Pulmonary artery endothelial cell (primary cell): ENCODE measurements around the gene ABHD16A. TPM values are rescaled to one million over a fixed set of nuclear protein-coding genes. Genes with fewer than 3 reads are reported as not detected.
"Not testable (repeated sequence)": the region's sequence is repeated elsewhere in the genome, so short reads cannot be mapped to it uniquely, and the experiment has no call there.

ENCODE experiments used
- DNase-seq: peaks from one replicate; pipeline ENCODE4 v3.0.0-alpha.2; 2011; ENCODE audit warnings: low read depth, low spot score
- total RNA-seq: library from RNA; depleted of rRNA; stranded (reverse); fragments of >200 nt; gene quantifications from 2 replicates; pipeline ENCODE4 v1.2.3, GENCODE V29; 2014

The ABHD16A gene
- total RNA-seq, 1 donor from 2014 or later: 37.3 TPM

DNA sequence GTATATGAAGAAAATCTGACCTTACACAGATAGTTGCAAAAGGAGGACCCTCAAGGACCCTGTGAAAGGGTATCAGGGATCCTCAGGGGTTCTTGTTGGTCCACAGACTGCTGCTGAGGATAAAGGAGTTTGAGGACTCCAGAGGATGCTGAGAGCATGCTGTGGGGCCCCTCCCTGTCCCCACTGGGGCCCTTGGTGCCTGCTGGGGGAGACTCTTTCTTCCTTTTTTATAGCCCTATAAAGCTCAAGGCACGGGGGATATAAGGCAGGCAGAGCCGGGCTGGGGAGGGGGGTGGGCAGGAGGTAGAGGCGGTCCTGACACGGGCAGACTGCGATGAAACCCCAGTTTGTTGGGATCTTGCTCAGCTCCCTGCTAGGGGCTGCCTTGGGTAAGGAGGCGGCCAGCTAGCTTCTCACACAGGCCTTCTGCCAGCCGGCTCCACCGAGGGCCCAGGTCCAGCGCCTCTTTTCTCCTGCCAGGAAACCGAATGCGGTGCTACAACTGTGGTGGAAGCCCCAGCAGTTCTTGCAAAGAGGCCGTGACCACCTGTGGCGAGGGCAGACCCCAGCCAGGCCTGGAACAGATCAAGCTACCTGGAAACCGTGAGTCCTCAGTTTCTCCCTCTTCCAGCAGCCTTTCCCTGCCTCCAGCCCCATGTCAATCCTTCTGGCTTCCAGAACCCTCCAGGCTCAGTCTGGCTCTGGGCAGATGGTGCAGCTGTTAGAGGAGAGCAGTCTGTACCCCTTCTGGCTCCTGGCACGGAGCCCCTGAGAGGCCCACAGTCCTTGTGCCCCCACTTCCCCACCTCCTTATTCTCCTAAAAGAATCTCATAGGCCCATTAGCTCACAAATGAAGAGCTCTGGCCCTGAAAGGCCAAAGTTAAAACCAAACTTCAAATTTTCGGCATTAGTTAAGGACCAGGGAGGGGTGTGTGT lies 12.2 kb upstream of the ABHD16A start, which contains the start of gene LY6G6D:
Gene LY6G6D, plus strand, starts transcription at position 327 of the 937 bp plus-strand sequence. Its CDS starts 8 bp downstream, at position 335.
- no peak for DNase-seq

DNA sequence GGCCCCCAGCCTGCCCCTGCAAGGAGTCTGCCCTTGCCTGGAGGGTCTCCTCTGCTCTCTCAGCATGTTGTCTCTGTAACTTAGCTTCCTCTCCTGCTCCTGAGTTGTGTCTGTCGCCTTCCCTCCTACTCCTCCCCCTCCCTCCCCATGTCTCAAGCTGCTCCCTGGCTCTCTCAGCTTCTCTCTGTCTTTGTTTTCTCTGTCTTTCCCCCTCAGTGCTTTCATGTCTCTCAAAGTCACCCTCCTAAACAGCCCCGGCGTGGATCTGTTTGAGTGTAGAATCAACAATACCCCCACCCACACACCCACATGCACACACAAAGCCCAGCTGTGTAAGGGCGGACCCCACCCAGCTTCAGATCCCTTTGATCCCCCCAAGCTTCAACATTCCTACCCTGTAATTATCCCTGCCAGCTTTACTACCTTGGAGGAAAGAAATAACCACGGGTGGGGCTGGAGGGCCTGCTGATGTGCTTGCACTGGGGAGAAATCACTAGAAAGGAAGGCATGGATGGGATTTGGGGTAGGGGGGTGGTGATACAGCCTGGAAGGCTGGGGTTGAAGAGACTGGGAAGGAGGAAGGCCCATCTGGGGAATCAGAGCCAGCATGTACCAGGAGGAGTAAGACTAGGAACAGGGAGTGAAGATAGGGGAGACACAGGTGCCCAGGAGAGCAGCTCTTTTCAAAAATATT lies 11.0 kb upstream of the ABHD16A start:
- no peak for DNase-seq

DNA sequence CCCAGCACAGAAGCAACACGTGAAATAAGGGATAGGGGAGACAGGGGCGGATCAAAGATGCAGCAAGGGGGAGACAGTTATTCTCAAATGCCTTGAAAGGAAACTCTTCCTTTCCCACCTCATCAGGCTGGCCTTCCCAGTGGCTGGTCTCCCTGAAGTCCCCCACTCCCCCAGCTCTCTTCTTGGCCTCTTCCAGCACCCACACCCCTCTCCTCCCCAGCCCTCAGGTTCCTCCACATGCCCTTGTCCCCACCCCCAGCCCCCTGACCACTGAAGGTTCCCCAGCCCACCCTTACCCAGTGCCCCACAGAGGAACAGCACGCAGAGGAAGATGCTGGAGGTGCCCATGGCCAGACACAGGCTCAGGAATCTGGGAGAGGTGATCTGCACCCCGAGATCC lies 10.3 kb upstream of the ABHD16A start:
- no peak for DNase-seq

DNA sequence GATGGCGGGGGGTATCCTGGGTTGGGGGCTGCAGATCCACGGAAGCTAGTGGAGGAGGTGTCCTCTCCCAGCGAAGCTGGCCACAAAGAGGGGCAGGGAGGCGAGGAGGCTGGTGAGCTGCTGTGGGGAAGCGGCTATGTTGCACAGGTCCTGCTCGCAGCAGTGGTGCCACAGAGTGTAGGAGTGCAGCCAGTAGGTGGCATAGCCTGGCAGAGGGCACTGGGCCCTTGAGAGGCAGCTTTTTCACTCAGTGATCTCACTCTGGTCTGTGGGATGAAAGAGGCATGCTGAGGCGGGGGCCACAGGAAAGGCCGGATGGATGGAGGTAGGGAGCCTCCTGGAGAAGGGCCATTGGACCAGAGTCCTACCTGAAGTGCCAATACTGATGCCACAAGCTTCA lies 9.2 kb upstream of the ABHD16A start:
- DNase-seq: no peak

DNA sequence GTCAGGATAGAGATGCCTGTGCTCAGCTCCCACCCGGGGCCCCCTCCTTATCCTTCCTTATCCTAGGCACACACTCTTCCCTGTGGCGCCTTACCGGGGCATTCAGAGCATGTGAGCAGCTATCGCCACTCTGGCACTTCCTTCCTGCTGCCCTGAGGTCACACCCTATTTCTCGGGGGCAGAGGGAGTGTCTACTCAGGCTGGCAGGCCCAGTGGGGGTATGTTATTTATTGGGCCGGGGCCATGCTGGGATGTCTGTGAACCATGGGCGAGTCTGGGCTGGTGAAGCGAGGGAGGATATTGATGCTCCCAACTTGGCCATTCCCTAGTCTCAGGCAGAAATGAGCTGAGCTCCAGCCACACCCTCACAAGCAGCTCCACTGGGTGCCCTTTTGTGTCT lies 8.1 kb upstream of the ABHD16A start:
- no peak for DNase-seq

DNA sequence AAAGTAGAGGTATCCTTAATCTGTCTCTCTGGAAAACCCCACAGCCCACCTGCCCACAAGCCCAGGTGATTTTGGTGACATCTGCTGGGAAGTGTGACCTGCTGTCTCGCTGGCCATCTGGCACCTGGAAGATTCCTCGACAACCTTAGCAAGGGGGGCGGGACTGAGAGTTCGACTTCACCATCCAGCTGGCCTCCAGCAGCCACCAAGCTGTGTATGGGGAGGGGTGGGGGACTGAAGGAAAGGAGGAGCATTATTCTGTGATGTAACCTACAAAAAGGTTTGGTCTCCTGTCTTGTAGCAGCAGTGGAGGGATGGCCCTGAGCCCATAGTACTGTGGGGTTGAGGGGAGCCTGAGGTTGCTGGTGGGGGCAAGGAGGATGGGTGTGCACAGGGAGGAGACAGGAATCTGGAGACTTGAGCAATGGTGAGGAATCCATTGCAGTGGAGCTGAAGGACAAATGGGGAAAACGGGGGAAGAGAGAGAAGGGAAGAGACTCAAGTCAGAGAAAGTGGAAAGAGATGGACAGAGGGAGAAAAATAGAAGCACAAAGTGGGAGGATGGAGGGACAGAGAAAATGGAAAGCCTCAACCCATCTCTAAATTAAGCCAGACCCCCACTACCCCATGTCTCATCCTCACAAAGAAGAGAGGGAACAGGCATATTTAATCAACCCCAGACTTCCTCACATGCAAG lies 7.5 kb upstream of the ABHD16A start:
- DNase-seq: no peak

DNA sequence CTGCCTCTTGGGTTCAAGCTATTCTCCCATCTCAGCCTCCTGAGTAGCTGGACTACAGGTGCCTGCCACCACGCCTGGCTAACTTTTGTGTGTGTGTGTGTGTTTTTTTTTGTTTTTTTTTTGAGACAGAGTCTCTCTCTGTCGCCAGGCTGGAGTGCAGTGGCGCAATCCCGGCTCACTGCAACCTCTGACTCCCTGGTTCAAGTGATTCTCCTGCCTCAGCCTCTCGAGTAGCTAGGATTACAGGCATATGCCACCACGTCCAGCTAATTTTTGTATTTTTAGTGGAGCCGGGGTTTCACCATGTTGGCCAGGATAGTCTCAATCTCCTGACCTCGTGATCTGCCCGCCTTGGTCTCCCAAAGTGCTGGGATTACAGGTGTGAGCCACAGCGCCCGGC lies 6.0 kb upstream of the ABHD16A start:
- DNase-seq: not testable (repeated sequence)

DNA sequence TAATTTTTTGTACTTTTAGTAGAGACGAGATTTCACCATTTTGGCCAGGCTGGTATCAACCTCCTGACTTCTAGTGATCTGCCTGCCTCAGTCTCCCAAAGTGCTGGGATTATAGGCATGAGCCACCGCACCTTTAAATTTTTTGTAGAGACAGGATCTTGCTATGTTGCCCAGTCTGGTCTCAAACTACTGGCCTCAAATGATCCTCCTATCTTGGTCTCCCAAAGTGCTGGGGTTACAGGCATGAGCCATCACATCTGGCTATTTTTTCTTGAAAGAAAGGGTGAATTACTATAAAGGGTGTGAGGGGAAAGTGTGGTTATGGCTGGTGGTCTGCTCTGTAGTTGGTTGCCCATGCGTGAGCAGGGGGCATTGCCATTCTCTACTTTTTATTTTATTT lies 5.1 kb upstream of the ABHD16A start:
- no peak for DNase-seq

DNA sequence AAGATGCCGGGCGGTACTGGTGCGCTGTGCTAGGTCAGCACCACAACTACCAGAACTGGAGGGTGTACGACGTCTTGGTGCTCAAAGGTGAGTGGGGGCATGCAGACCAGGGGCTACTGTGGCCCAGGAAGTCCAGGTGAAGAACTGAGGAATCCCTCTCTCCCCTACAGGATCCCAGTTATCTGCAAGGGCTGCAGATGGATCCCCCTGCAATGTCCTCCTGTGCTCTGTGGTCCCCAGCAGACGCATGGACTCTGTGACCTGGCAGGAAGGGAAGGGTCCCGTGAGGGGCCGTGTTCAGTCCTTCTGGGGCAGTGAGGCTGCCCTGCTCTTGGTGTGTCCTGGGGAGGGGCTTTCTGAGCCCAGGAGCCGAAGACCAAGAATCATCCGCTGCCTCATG lies 4.6 kb upstream of the ABHD16A start:
- DNase-seq: no peak

DNA sequence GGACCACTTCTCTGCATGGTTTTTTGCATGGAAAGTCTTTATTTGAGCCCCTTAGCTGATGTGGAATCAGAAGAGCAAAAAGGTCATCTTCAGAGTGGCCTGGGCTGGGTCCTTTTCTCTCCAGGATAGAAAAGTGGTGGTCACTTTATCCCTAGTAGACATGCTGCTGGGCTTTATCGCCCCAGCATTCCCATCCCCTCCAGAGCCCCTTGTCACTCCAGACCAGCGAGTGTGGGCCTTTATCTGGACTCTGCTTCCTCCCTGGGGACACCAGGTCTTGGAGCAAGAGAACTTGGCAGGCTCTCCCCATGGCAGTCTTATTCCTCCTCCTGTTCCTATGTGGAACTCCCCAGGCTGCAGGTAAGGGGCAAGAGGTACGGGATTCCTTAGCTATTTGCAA lies 3.5 kb upstream of the ABHD16A start, which contains the start of gene LY6G6F:
Gene LY6G6F, plus strand, starts transcription at position 268 of the 400 bp plus-strand sequence. Its CDS starts 41 bp downstream, at position 309.
- DNase-seq: no peak

DNA sequence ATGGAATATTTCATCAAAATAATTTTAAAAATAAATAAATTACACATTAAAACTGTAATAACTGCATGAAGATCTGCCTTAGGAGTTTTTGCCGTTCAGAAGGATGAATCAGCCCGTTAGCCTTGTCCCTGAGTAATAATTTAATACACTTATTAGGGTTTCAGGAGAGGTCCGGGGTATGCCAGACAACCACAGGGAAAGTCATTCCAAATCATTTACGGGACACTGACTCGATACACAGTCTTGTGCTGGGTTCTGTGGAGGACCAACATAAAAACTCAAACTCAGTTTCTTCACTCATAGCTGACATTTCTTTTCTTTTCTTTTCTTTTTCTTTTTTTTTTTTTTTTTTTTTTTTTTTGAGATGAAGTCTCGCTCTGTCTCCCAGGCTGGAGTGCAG lies 2.8 kb upstream of the ABHD16A start:
- no peak for DNase-seq

DNA sequence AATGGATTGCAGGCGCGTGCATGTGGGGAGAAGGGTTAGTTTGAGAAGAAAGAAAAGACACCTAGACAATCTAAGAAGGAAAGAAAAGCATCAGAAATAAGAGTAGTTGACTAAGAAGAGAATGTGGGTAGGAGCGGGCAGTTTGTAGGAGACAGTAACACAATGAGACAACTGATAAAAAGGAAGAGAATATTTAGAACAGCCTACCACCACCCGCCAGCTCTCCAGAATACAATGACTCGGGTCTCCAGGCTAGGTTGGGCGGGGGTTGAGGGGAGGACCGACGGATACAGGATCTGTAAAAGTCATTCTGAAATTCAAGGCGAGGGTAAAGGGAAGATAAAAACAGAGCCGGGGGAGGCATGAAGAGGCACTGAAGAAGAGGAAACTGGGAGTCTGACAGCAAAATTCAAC lies 712 bp downstream of the ABHD16A start:
- no peak for DNase-seq

DNA sequence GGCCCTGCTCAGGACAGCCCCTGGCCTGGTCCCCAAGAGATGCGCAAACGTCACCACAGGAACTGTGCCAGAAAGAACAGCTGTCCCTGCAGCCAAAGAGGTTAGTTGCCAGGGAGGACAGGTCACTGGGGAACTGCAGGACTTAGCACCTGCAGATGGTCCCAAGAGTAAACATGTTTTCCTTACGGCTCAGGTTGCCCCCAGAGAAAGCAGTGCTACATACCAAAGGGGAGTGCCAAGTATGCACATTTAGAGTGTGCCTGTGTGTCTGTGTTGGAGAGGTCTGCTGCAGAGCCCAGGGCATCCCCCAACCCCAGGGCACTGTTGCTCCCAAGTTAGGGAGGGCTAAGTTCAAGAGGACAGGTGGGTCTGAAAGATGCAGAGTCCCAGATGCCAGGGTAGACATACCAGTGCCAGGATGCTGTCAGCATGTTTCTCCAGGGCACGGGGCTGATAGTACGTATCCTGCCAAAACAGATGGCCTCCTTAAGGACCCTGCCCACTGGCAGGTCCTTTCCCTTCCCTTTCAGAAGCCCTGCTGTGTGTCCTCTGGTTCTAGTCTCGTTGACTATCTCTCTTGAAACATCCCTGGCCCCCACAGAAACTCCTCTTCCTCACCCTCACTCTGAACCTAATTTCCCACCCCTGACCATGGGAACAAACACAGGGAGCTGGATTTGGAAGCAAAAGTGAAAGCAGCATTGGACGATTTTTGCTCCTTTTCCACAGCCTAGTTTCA lies 1.3 kb downstream of the ABHD16A start:
- DNase-seq: no peak

DNA sequence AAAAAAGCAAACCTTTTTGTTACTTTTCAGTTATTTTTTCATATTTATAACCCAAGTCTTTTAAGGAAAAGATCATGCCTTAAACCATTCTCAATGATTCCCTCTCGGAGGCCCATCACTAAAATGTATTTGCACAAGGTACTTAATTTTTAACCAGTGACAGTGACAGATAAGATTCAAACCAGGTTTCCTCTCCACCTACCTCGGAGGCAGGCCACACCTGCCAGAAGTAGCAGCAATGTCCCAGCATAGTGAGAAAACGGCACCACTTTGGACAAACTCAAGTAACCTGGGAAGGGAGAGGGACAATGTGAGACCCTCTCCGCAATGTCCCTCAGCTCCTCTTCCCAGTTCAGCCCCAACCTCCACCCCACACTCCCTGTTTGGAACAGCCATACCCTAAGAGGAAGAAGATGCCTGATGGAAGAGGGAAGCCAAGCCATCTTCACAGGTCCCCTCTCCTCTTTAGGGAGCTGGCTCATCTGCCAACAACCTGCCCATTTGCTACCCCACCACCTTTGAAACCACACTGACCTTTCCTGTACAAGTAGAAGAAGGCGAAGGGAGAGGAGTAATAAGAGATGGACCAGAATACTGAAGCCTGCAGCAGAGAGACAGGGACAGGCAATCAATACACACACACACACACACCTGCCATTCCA lies 2.3 kb downstream of the ABHD16A start:
- no peak for DNase-seq

DNA sequence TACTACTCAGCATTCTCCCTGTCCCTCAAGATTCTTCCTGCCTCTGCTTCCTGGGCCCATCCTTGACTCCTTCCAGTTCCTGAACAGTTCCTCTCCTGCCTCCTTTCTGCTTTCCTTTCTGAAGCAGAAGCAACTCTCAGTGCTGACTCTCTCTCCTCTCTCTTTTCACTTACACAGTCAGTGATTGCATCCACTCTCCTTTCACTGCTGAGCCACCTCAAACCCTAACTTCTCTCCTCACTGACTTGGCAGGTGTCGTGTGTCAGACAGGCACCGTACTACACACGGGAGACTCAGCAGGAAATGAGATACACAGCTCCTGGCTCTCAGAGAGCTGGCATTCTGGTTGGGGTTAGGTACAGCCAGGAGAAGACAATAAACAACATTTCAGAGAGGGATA lies 5.6 kb downstream of the ABHD16A start:
- no peak for DNase-seq

DNA sequence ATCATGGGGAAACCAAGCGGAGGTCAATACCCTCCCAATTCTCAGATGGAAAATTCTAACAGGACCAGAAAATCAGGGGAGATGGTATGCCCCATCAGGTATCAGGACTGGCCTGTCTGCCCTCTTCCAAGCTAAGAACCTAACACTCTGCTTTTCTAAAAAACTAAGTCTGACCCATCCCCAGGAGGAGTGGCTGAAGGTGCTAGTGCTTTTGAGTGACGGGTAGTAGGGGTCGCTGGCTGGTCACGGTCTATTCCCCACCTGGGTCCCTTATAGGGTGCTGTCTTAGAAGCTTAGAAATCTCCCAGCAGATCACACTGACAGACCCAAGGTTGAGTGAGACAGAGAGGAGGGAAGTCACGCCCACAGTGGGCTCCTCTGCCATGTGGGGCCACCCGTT lies 9.6 kb downstream of the ABHD16A start:
- no peak for DNase-seq

DNA sequence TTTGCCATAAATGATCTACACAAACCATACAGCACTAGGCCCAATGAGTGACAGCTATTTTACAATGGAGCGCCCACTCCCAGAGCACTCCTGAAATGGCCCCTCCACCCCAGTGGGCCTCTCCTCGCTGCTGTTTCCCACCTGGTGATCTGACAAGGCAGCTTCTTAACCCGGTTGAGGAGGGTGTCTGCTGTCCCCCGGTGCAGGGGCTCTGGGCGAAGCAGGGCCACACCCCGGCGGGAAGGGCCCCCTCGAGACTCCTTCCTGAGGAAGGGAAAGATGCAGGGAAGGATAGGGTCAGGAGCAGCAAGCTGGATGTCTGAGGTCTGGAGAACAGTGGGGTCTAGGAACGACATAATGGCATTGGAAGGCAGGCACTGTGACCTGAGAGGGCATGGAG lies 10.2 kb downstream of the ABHD16A start:
- no peak for DNase-seq

DNA sequence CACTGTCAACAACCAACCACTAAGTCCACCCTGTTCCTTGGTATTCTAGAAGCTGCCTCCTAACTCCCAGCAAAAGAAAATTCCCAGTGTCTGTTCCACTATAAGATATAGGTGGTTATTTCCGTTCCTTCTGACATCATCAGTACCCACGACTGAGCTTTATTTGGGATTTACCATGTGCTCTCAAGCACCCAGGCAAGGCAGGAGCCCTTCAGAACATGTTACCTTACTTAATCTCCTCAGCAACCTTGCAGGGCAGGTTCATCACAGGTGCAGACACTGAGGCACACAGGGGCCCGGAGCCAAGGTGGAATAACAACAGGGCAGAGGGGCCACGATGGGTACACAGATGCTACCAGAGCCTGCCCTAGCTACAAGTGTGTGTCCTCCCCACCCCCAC lies 10.8 kb downstream of the ABHD16A start:
- no peak for DNase-seq

DNA sequence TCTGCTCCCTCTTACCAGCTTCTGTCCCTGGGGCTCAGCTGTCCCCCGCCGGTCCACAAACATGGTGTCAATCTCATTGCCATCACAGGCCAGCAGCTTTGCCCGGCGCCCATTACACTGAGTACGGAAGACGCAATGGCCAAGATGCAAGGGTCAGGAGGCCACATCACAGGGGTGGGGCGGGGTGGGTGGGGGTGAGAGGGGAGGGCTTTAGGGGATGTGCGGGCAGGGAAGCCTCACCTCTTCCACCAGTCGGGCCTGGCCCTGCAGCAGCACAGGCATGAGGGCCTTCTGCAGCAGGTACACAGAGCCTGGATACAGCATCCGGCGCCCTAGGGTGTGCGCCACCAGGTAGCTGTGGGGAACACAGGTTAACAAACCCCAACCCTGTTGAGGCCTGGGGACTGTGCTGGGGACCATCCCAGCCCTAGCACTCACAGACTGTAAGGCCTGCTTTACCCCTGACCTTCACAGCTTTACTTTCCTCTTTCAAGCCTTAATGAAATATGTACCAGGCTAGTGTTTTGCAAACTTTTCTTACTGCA lies 11.5 kb downstream of the ABHD16A start:
- DNase-seq: no peak

DNA sequence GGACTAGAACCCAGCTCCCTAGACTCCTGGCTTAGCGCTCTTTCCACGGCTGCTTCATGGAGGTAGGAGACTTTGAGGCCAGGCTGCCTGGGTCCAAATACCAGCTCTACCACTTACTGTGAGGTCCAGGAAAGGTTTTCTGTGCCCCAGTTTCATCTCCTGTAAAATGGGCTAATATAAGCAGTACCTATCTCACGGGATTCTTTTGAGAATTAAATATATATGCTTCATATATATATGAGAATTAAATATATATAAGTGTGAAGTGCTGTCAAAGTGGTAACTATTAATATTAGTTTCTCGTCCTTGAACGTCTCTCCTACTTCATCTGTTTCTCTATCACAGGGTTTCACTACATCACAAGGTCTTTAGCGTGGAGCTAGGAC lies 12.1 kb downstream of the ABHD16A start:
- DNase-seq: no peak
